H9 (cell line): Measurements from ENCODE around the gene MICALL2. TPM values are rescaled to one million over a fixed set of nuclear protein-coding genes. Genes with fewer than 3 reads are reported as not detected.

Experiments
- DNase-seq: peaks from one replicate; pipeline ENCODE4 v3.0.0-alpha.2; 2017
- H2AFZ ChIP-seq: one replicate; pipeline ENCODE4 v1.6.1; 2013; ENCODE audit warnings: mild to moderate bottlenecking, low read length, control low read depth, moderate library complexity
- H2AK5ac ChIP-seq: 2 replicates; pipeline ENCODE4 v1.6.1; 2013; ENCODE audit warnings: low read length, control low read depth, mixed read lengths; ENCODE audit not compliant: insufficient read length
- H2BK120ac ChIP-seq: one replicate; pipeline ENCODE4 v1.6.1; 2013; ENCODE audit warnings: low read depth, mild to moderate bottlenecking, low read length, control low read depth, inconsistent platforms; ENCODE audit not compliant: poor library complexity, severe bottlenecking
- H2BK12ac ChIP-seq: 2 replicates; pipeline ENCODE4 v1.6.1; 2013; ENCODE audit warnings: low read length, control low read depth, mixed read lengths, low read depth; ENCODE audit not compliant: insufficient read length
- H2BK15ac ChIP-seq: 2 replicates; pipeline ENCODE4 v1.6.1; 2013; ENCODE audit warnings: low read depth, low read length, control low read depth
- H2BK20ac ChIP-seq: one replicate; pipeline ENCODE4 v1.6.1; 2013; ENCODE audit warnings: low read depth, mild to moderate bottlenecking, low read length, control low read depth, inconsistent platforms; ENCODE audit not compliant: poor library complexity, severe bottlenecking
- H2BK5ac ChIP-seq: 2 replicates; pipeline ENCODE4 v1.6.1; 2013; ENCODE audit warnings: low read length, control low read depth, mixed read lengths; ENCODE audit not compliant: insufficient read length
- H3K14ac ChIP-seq: 2 replicates; pipeline ENCODE4 v1.6.1; 2013; ENCODE audit warnings: low read length, control low read depth; ENCODE audit not compliant: insufficient read depth
- H3K18ac ChIP-seq: 2 replicates; pipeline ENCODE4 v1.6.1; 2013; ENCODE audit warnings: low read depth, mild to moderate bottlenecking, mixed read lengths, low read length, control low read depth; ENCODE audit not compliant: insufficient read length
- H3K23ac ChIP-seq: 2 replicates; pipeline ENCODE4 v1.6.1; 2013; ENCODE audit warnings: low read length, control low read depth, mixed read lengths, low read depth; ENCODE audit not compliant: insufficient read length
- H3K23me2 ChIP-seq: 2 replicates; pipeline ENCODE4 v1.6.1; 2013; ENCODE audit warnings: low read depth, mild to moderate bottlenecking, mixed read lengths, low read length, control low read depth; ENCODE audit not compliant: insufficient read length, poor library complexity, severe bottlenecking
- H3K27ac ChIP-seq: 2 replicates; pipeline ENCODE4 v1.5.1; 2013; ENCODE audit warnings: low read length, control low read depth, mixed read lengths, low read depth; ENCODE audit not compliant: insufficient read length
- H3K27me3 ChIP-seq: 2 replicates; pipeline ENCODE4 v1.6.1; 2013; ENCODE audit warnings: low read length, control low read depth, inconsistent platforms; ENCODE audit not compliant: insufficient read depth
- H3K4ac ChIP-seq: 2 replicates; pipeline ENCODE4 v1.6.1; 2013; ENCODE audit warnings: low read depth, mild to moderate bottlenecking, control low read depth, inconsistent platforms, low read length, moderate library complexity
- H3K4me1 ChIP-seq: 2 replicates; pipeline ENCODE4 v1.6.1; 2013; ENCODE audit warnings: low read length, control low read depth, inconsistent platforms; ENCODE audit not compliant: insufficient read depth
- H3K4me2 ChIP-seq: 2 replicates; pipeline ENCODE4 v1.6.1; 2013; ENCODE audit warnings: low read length, control low read depth, mixed read lengths; ENCODE audit not compliant: insufficient read length, insufficient read depth
- H3K56ac ChIP-seq: 2 replicates; pipeline ENCODE4 v1.6.1; 2013; ENCODE audit warnings: low read depth, mild to moderate bottlenecking, mixed read lengths, low read length, control low read depth; ENCODE audit not compliant: insufficient read length
- H3K79me1 ChIP-seq: 2 replicates; pipeline ENCODE4 v1.6.1; 2013; ENCODE audit warnings: low read depth, mild to moderate bottlenecking, moderate library complexity, low read length, control low read depth, inconsistent platforms; ENCODE audit not compliant: insufficient read depth, poor library complexity, severe bottlenecking
- H3K79me2 ChIP-seq: 2 replicates; pipeline ENCODE4 v1.6.1; 2013; ENCODE audit warnings: low read length, control low read depth, inconsistent platforms; ENCODE audit not compliant: insufficient read depth
- H3K9ac ChIP-seq: 2 replicates; pipeline ENCODE4 v1.6.1; 2013; ENCODE audit warnings: low read length, control low read depth, mixed read lengths; ENCODE audit not compliant: insufficient read length; ENCODE audit errors: extremely low read depth
- H3K9me3 ChIP-seq: one replicate; pipeline ENCODE4 v1.6.1; 2013; ENCODE audit warnings: low read depth, low read length, inconsistent platforms; ENCODE audit not compliant: control insufficient read depth
- H3T11ph ChIP-seq: one replicate; pipeline ENCODE4 v1.6.1; 2013; ENCODE audit warnings: mild to moderate bottlenecking, low read length, control low read depth, inconsistent platforms
- H4K20me1 ChIP-seq: one replicate; pipeline ENCODE4 v1.6.1; 2013; ENCODE audit not compliant: control insufficient read depth, insufficient read length, insufficient read depth
- H4K5ac ChIP-seq: 2 replicates; pipeline ENCODE4 v1.6.1; 2013; ENCODE audit warnings: low read depth, mild to moderate bottlenecking, mixed read lengths, low read length, control low read depth; ENCODE audit not compliant: insufficient read length
- H4K8ac ChIP-seq: replicated peaks from 2 replicates; pipeline ENCODE4 v1.6.1; 2013; ENCODE audit warnings: low read length, control low read depth, mixed read lengths, low read depth; ENCODE audit not compliant: insufficient read length
- H4K91ac ChIP-seq: 2 replicates; pipeline ENCODE4 v1.6.1; 2013; ENCODE audit warnings: low read depth, mild to moderate bottlenecking, moderate library complexity, mixed read lengths, low read length, control low read depth; ENCODE audit not compliant: insufficient read length
- H3K27ac Mint-ChIP-seq, 3 experiments: 2 replicates in 2 of 3; 3 replicates in 1 of 3; pipeline ENCODE4 v1.8.0; 2020 to 2021; ENCODE audit warnings: mixed read lengths in 3 of 3, mild to moderate bottlenecking in 1 of 3, moderate library complexity in 1 of 3
- H3K27me3 Mint-ChIP-seq: 2 replicates; pipeline ENCODE4 v1.8.0; 2021; ENCODE audit warnings: low read depth, mild to moderate bottlenecking, moderate library complexity, mixed read lengths
- H3K36me3 Mint-ChIP-seq, 3 experiments: 2 replicates in 2 of 3; 3 replicates in 1 of 3; pipeline ENCODE4 v1.8.0; 2020 to 2021; ENCODE audit warnings: low read depth in 3 of 3, mixed read lengths in 3 of 3; ENCODE audit not compliant: insufficient read depth in 1 of 3
- H3K4me1 Mint-ChIP-seq, 2 experiments: 2 replicates each; pipeline ENCODE4 v1.8.0; 2020; ENCODE audit warnings: mixed read lengths in 2 of 2
- H3K4me3 Mint-ChIP-seq, 2 experiments: 2 replicates in 1 of 2; 3 replicates in 1 of 2; pipeline ENCODE4 v1.8.0; 2020 to 2021; ENCODE audit warnings: mild to moderate bottlenecking in 2 of 2, mixed read lengths in 2 of 2, moderate library complexity in 1 of 2
- H3K9me3 Mint-ChIP-seq, 2 experiments: 2 replicates in 1 of 2; 3 replicates in 1 of 2; pipeline ENCODE4 v1.8.0; 2020; ENCODE audit warnings: mild to moderate bottlenecking in 2 of 2, mixed read lengths in 2 of 2, moderate library complexity in 1 of 2
- WGBS: extraction: QIAGEN DNeasy Blood & Tissue Kit; methylation state at CpG from one replicate; pipeline ENCODE4 v1.1.7; 2013; ENCODE audit warnings: missing lambda C conversion rate, low lambda C conversion rate, mixed read lengths; ENCODE audit not compliant: insufficient read length; ENCODE audit errors: extremely low coverage; 5-methylcytosine and 5-hydroxymethylcytosine counted together
- total RNA-seq: library from RNA; stranded (reverse); gene quantifications from 2 replicates; pipeline ENCODE4 v1.2.1, GENCODE V29; 2021
- TF ChIP-seq, protein P1 (sequence below): fragments of 200-600 bp; sonication (generic); conservative IDR thresholded peaks from 3 replicates; pipeline ENCODE4 v1.8.0; 2021; ENCODE audit warnings: antibody characterized with exemption, mild to moderate bottlenecking

MICALL2 gene
- total RNA-seq, 1 experiment from 2014 or later, result 7.1 TPM

DNA sequence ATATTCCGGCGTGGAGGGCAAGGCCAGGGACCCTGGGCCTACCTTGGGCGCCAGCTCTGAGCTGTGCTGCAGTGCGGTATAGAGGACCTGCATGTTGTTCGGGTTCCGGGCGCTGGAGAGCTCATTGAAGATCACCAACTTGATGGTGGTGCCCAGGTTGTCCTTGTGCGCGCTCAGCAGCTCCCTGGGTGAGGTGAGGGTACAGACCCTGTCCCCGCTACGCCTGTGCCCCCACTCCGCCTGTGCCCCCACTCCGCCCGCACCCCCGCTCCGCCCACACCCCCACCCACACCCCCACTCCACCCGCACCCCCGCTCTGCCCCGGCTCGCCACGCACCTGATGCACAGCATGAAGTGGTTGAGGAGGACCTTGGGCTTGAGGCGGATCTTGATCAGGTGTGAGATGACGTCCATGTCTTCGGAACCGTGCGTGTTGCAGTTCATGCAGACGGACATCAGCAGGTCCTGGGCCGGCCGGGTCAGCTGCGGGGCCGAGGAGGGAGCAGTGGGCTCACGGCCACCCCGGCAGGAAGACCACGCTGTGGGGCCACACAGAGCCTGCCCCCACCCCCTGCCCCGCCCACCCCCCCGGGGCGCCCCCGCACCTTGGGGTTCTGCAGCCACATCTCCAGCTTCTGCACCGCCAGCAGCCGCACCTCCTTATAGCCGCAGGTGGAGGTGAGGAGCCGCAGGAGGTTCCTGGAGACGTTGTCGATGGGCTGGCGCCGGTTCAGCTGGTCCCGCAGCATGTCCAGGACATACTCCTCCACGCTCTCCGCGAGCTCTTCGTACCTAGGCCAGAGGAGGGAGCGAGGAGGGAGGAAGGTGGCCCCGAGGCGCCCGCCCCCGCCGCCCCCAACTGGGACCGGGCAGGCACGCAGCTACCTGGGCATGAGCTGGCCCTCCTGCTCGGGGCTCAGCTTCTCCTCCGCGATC lies 39.4 kb upstream of the MICALL2 start:
- no peak overlapping the region for H3K56ac ChIP-seq
- WGBS, result no CpG with 5 or more reads among the region's 62 CpGs
- H3K27me3 Mint-ChIP-seq, result no peaks in the 10 kb centered on the region

More for the DNA sequence above, 39.4 kb upstream of the MICALL2 start:
- H3K4ac ChIP-seq, result no peak overlapping the region
- H3K36me3 Mint-ChIP-seq, result peaks cover 32 to 71% (median 56%) of the 10 kb centered on the region in 3 experiments; a peak in 6 of 7 replicates
- H3T11ph ChIP-seq, result no peak overlapping the region
- no peak overlapping the region for H2BK5ac ChIP-seq
- no peak overlapping the region for H3K9ac ChIP-seq
- no peaks in the 10 kb centered on the region for H3K9me3 Mint-ChIP-seq
- no peak overlapping the region for H3K27ac Mint-ChIP-seq
- peaks cover 7% of the 10 kb centered on the region for H3K23me2 ChIP-seq
- H4K8ac ChIP-seq, result no peak overlapping the region
- H3K4me1 ChIP-seq, result no peaks in the 10 kb centered on the region
- H4K91ac ChIP-seq, result no peak overlapping the region
- H3K14ac ChIP-seq, result no peak overlapping the region
- H3K79me1 ChIP-seq, result no peaks in the 10 kb centered on the region
- no peak overlapping the region for H2AK5ac ChIP-seq
- H2BK20ac ChIP-seq, result no peak overlapping the region
- H3K27me3 ChIP-seq, result no peaks in the 10 kb centered on the region
- no peak overlapping the region for H3K23ac ChIP-seq
- no peak overlapping the region for H3K18ac ChIP-seq
- H2AFZ ChIP-seq, result no peak overlapping the region
- TF ChIP-seq, protein P1, sequence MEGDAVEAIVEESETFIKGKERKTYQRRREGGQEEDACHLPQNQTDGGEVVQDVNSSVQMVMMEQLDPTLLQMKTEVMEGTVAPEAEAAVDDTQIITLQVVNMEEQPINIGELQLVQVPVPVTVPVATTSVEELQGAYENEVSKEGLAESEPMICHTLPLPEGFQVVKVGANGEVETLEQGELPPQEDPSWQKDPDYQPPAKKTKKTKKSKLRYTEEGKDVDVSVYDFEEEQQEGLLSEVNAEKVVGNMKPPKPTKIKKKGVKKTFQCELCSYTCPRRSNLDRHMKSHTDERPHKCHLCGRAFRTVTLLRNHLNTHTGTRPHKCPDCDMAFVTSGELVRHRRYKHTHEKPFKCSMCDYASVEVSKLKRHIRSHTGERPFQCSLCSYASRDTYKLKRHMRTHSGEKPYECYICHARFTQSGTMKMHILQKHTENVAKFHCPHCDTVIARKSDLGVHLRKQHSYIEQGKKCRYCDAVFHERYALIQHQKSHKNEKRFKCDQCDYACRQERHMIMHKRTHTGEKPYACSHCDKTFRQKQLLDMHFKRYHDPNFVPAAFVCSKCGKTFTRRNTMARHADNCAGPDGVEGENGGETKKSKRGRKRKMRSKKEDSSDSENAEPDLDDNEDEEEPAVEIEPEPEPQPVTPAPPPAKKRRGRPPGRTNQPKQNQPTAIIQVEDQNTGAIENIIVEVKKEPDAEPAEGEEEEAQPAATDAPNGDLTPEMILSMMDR, result no peak
- no peak overlapping the region for H3K4me3 Mint-ChIP-seq
- no peak overlapping the region for H2BK15ac ChIP-seq
- H2BK12ac ChIP-seq, result no peak overlapping the region
- H4K20me1 ChIP-seq, result no peaks in the 10 kb centered on the region
- no peak overlapping the region for H4K5ac ChIP-seq
- no peaks in the 10 kb centered on the region for H3K9me3 ChIP-seq
- DNase-seq, result no peak
- no peak overlapping the region for H3K27ac ChIP-seq
- no peak overlapping the region for H3K4me2 ChIP-seq
- H3K79me2 ChIP-seq, result peaks cover 14% of the 10 kb centered on the region; the same call in 1 of the 2 replicates
- H2BK120ac ChIP-seq, result no peak overlapping the region
- H3K4me1 Mint-ChIP-seq, result peaks cover 2 to 11% of the 10 kb centered on the region in 2 experiments; a peak in 3 of 4 replicates
